HCT116 (cell line): ENCODE measurements around the gene CRYBA4. TPM values are rescaled to one million over a fixed set of nuclear protein-coding genes. Genes with fewer than 3 reads are reported as not detected.

ENCODE experiments used
- ATAC-seq: fragments of 200-7000 bp; cut with Tn5 transposase; 2 replicates; pipeline ENCODE4 v1.9.1; 2020; ENCODE audit warnings: mild to moderate bottlenecking, moderate library complexity
- BruUV-seq: library from RNA; stranded (reverse); fragments of 400-500 nt; replicated peaks from 2 replicates; lab custom pipeline; 2021; lab: Mats Ljungman, UMichigan
- CTCF ChIA-PET: fragments of 300-600 bp; sonication (Branson Sonifier 250); formaldehyde crosslinking; loops from one replicate; lab custom pipeline; 2021; ENCODE audit warnings: antibody characterized with exemption; lab: Charles Lee
- POLR2A ChIA-PET: fragments of 300-600, 350-600 bp; sonication (Branson Sonifier 250); formaldehyde crosslinking; loops from one replicate; lab custom pipeline; 2021; ENCODE audit warnings: antibody characterized with exemption; lab: Charles Lee
- RAD21 ChIA-PET, 2 experiments: fragments of 300-600 bp; sonication (Branson Sonifier 250); formaldehyde crosslinking; loops; one replicate each; lab custom pipeline; 2023; ENCODE audit warnings: low total read pairs in 2 of 2; ENCODE audit not compliant: uncharacterized antibody in 2 of 2, unreplicated experiment in 2 of 2, low non-redundant PET in 1 of 2; lab: Charles Lee
- DNase-seq: peaks from one replicate; pipeline ENCODE4 v3.0.0-alpha.2; 2010; ENCODE audit warnings: low read depth, low spot score
- H2AFZ ChIP-seq: fragments of 200-600 bp; shearing (Covaris generic), sonication (generic); 2 replicates; pipeline ENCODE4 v1.6.1; 2017; ENCODE audit warnings: low read depth, mixed run types, mixed read lengths, antibody characterized with exemption, low read length; ENCODE audit not compliant: poor library complexity, severe bottlenecking
- H3K27ac ChIP-seq: 2 replicates; pipeline ENCODE4 v1.5.1; 2012; ENCODE audit warnings: low read depth, low read length
- H3K27me3 ChIP-seq: fragments of 200-600 bp; sonication (generic); 2 replicates; pipeline ENCODE4 v1.6.1; 2016; ENCODE audit warnings: mixed run types, low read length, mixed read lengths; ENCODE audit not compliant: insufficient read depth
- H3K36me3 ChIP-seq, 2 experiments: fragments of 200-500 bp in 1 of 2; fragments of 200-600 bp in 1 of 2; sonication (Bioruptor generic) in 1 of 2; sonication (generic) in 1 of 2; 2 replicates each; pipeline versions ENCODE4 v1.5.1 to v1.6.1; 2014 to 2016; ENCODE audit warnings: low read length in 2 of 2, inconsistent platforms in 1 of 2, mixed read lengths in 1 of 2, mixed run types in 1 of 2; ENCODE audit not compliant: insufficient read depth in 2 of 2, control insufficient read depth in 1 of 2
- H3K4me1 ChIP-seq, 2 experiments: fragments of 200-600 bp in 1 of 2; sonication (generic) in 1 of 2; 2 replicates each; pipeline versions ENCODE4 v1.5.1 to v1.6.1; 2012 to 2017; ENCODE audit warnings: low read length in 2 of 2, inconsistent platforms in 1 of 2, mild to moderate bottlenecking in 1 of 2, mixed read lengths in 1 of 2, mixed run types in 1 of 2, moderate library complexity in 1 of 2; ENCODE audit not compliant: insufficient read depth in 2 of 2, control insufficient read depth in 1 of 2
- H3K4me2 ChIP-seq: fragments of 200-600 bp; sonication (generic); 2 replicates; pipeline ENCODE4 v1.6.1; 2017; ENCODE audit warnings: mixed run types, low read length, mixed read lengths
- H3K4me3 ChIP-seq, 2 experiments: fragments of 200-600 bp in 1 of 2; sonication (generic) in 1 of 2; replicated peaks in 1 of 2; 2 replicates each; pipeline ENCODE4 v1.5.1; 2011 to 2016; ENCODE audit warnings: low read length in 2 of 2, control low read depth in 1 of 2, low read depth in 1 of 2, mild to moderate bottlenecking in 1 of 2, mixed read lengths in 1 of 2, mixed run types in 1 of 2
- H3K79me2 ChIP-seq: fragments of 200-600 bp; sonication (generic); 2 replicates; pipeline ENCODE4 v1.6.1; 2017; ENCODE audit warnings: mild to moderate bottlenecking, mixed run types, low read length, moderate library complexity, mixed read lengths; ENCODE audit not compliant: insufficient read depth
- H3K9ac ChIP-seq: fragments of 200-600 bp; sonication (generic); 2 replicates; pipeline ENCODE4 v1.6.1; 2016; ENCODE audit warnings: low read length, mixed read lengths
- H3K9me2 ChIP-seq: fragments of 200-600 bp; sonication (generic), shearing (Covaris generic); 2 replicates; pipeline ENCODE4 v1.6.1; 2017; ENCODE audit warnings: mixed run types, mild to moderate bottlenecking, moderate library complexity; ENCODE audit not compliant: insufficient read depth
- H3K9me3 ChIP-seq, 2 experiments: fragments of 200-500 bp in 1 of 2; fragments of 200-600 bp in 1 of 2; sonication (Bioruptor generic) in 1 of 2; sonication (generic) in 1 of 2; 2 replicates each; pipeline ENCODE4 v1.6.1; 2014 to 2017; ENCODE audit warnings: low read length in 2 of 2, mixed read lengths in 2 of 2, inconsistent platforms in 1 of 2, low read depth in 1 of 2, mild to moderate bottlenecking in 1 of 2, mixed run types in 1 of 2, moderate library complexity in 1 of 2; ENCODE audit not compliant: control insufficient read depth in 1 of 2, insufficient read depth in 1 of 2
- H4K20me1 ChIP-seq: fragments of 200-600 bp; sonication (generic), shearing (Covaris generic); 2 replicates; pipeline ENCODE4 v1.6.1; 2017; ENCODE audit warnings: mixed run types, mild to moderate bottlenecking, moderate library complexity; ENCODE audit not compliant: insufficient read depth
- CBX3 ChIP-seq: IDR thresholded peaks from 2 replicates; pipeline ENCODE4 v1.6.1; 2012; ENCODE audit warnings: low read depth
- CEBPB ChIP-seq: IDR thresholded peaks from 2 replicates; pipeline ENCODE4 v1.6.1; 2012; ENCODE audit warnings: low read depth
- EGR1 ChIP-seq: IDR thresholded peaks from 2 replicates; pipeline ENCODE4 v1.6.1; 2012; ENCODE audit warnings: low read depth
- ELF1 ChIP-seq: IDR thresholded peaks from 2 replicates; pipeline ENCODE4 v1.6.1; 2012; ENCODE audit warnings: low read depth, borderline replicate concordance
- EZH2 ChIP-seq: fragments of 200-600 bp; sonication (generic); IDR thresholded peaks from 2 replicates; pipeline ENCODE4 v1.6.1; 2017; ENCODE audit warnings: antibody characterized with exemption, mixed run types
- EZH2phosphoT487 ChIP-seq: fragments of 200-600 bp; IDR thresholded peaks from 2 replicates; pipeline ENCODE4 v1.6.1; 2018; ENCODE audit warnings: antibody characterized with exemption, borderline replicate concordance
- FOSL1 ChIP-seq: IDR thresholded peaks from 2 replicates; pipeline ENCODE4 v1.6.1; 2012; ENCODE audit warnings: low read depth
- JUND ChIP-seq: IDR thresholded peaks from 2 replicates; pipeline ENCODE4 v1.6.1; 2012
- POLR2A ChIP-seq: IDR thresholded peaks from 2 replicates; pipeline ENCODE4 v1.7.0; 2011; ENCODE audit warnings: borderline replicate concordance; ENCODE audit not compliant: insufficient read depth, insufficient read length; ENCODE audit errors: extremely low read depth
- RAD21 ChIP-seq: IDR thresholded peaks from 2 replicates; pipeline ENCODE4 v1.6.1; 2012; ENCODE audit warnings: low read depth, mild to moderate bottlenecking
- SP1 ChIP-seq: IDR thresholded peaks from 2 replicates; pipeline ENCODE4 v1.6.1; 2012; ENCODE audit warnings: low read depth
- SRF ChIP-seq: IDR thresholded peaks from 2 replicates; pipeline ENCODE4 v1.6.1; 2012; ENCODE audit warnings: low read depth
- YY1 ChIP-seq: IDR thresholded peaks from 2 replicates; pipeline ENCODE4 v1.6.1; 2011; ENCODE audit warnings: low read length, low read depth, moderate library complexity, mild to moderate bottlenecking; ENCODE audit not compliant: insufficient replicate concordance; ENCODE audit errors: extremely low read depth
- ZFX ChIP-seq: fragments of 450-650 bp; IDR thresholded peaks from 2 replicates; pipeline ENCODE4 v1.6.1; 2017
- ZNF274 ChIP-seq: fragments of 200-500 bp; sonication (Bioruptor generic); IDR thresholded peaks from 2 replicates; pipeline ENCODE4 v1.6.1; 2014; ENCODE audit warnings: mild to moderate bottlenecking, low read depth, low read length, inconsistent platforms
- intact Hi-C: fragments of 100-400 bp; cut with micrococcal nuclease; formaldehyde crosslinking; loops from 2 replicates; pipeline ENCODE4 v1.10.0; 2022
- total RNA-seq: library from RNA; stranded (reverse); gene quantifications from one replicate; pipeline ENCODE4 v1.2.1, GENCODE V29; 2021; ENCODE audit not compliant: unreplicated experiment
- TF ChIP-seq, protein P1 (sequence below): IDR thresholded peaks from 2 replicates; pipeline ENCODE4 v1.6.1; 2012
- TF ChIP-seq, protein P2 (sequence below): IDR thresholded peaks from 2 replicates; pipeline ENCODE4 v1.6.1; 2012; ENCODE audit warnings: low read depth
- TF ChIP-seq, protein P3 (sequence below), 3 experiments: fragments of 200-600 bp in 1 of 3; sonication (generic) in 1 of 3; IDR thresholded peaks in 2 of 3; conservative IDR thresholded peaks in 1 of 3; 2 replicates each; pipeline ENCODE4 v1.5.1; 2012 to 2017; ENCODE audit warnings: low read depth in 2 of 3, low read length in 2 of 3, antibody characterized with exemption in 1 of 3, borderline replicate concordance in 1 of 3, control low read depth in 1 of 3, mild to moderate bottlenecking in 1 of 3, mixed read lengths in 1 of 3, mixed run types in 1 of 3, moderate library complexity in 1 of 3; ENCODE audit not compliant: insufficient read depth in 1 of 3

The CRYBA4 gene
- total RNA-seq, 1 experiment from 2014 or later = not detected

DNA sequence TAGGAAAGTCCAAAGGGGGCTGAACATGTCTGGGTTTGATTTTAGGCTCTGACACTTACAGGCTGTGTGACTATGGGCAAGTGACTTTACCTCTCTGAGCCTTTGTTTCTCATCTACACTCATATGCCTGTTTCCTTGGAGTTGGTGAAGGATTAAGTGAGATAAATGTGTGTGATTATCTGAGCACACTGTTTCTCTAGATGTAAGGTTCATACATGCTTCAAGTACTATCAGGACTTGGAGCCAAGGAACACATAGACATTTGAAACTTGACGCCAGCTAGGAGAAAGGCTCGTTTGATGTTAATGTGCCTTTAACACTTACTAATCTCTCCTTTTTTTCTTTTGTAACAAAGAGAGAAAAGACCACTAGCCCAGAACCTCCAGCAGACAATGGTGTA lies 13.6 kb upstream of the CRYBA4 start:
- POLR2A ChIA-PET = no interaction called here
- Histone ChIP-seq H3K4me3 (no peak overlapping the region), H3K4me1 (no peaks in the 10 kb centered on the region), H3K4me2 (no peak overlapping the region), H3K27me3 (peaks cover 15% of the 10 kb centered on the region; the same call in 1 of the 2 replicates)
- ATAC-seq = no peak
- no TSS peak for BruUV-seq
- TF ChIP-seq RAD21 (no peak), SRF (no peak)
- TF ChIP-seq, all 23 proteins: peak for 0
- ChIA-PET RAD21 (no interaction called here), CTCF (no interaction called here)
- Histone ChIP-seq H3K79me2 (no peaks in the 10 kb centered on the region), H3K9me3 (no peaks in the 10 kb centered on the region), H4K20me1 (no peaks in the 10 kb centered on the region), H2AFZ (no peak overlapping the region), H3K9me2 (no peaks in the 10 kb centered on the region), H3K36me3 (no peaks in the 10 kb centered on the region), H3K27ac (no peak overlapping the region), H3K9ac (no peak overlapping the region)
- no peak for DNase-seq
- intact Hi-C loops = no loop called here

DNA sequence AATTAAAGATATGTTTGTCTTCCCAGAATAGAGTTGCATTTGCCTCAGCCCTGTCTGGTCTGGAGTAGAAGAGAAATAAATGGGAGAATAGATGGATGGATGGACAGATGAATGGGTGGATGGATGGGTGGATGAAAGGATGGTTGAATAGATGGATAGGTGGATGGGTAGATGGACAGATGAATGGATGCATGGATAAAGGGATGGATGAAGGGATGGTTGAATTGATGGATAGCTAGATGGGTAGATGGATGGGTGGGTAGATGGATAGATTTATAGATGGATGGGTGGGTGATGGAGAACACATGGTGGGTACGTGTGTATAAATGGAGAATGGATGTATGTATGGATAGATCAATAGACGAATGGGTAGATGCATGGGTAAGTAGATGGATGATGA lies 12.5 kb upstream of the CRYBA4 start:
- H3K4me2 ChIP-seq = no peak overlapping the region
- TF ChIP-seq, protein P1, sequence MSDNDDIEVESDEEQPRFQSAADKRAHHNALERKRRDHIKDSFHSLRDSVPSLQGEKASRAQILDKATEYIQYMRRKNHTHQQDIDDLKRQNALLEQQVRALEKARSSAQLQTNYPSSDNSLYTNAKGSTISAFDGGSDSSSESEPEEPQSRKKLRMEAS = no peak
- TF ChIP-seq ELF1 (no peak), RAD21 (no peak), SRF (no peak), ZNF274 (no peak), SP1 (no peak), ZFX (no peak), EGR1 (no peak), JUND (no peak), CBX3 (no peak), YY1 (no peak), POLR2A (no peak), EZH2phosphoT487 (no peak), EZH2 (no peak), FOSL1 (no peak), CEBPB (no peak)
- TF ChIP-seq, protein P2, sequence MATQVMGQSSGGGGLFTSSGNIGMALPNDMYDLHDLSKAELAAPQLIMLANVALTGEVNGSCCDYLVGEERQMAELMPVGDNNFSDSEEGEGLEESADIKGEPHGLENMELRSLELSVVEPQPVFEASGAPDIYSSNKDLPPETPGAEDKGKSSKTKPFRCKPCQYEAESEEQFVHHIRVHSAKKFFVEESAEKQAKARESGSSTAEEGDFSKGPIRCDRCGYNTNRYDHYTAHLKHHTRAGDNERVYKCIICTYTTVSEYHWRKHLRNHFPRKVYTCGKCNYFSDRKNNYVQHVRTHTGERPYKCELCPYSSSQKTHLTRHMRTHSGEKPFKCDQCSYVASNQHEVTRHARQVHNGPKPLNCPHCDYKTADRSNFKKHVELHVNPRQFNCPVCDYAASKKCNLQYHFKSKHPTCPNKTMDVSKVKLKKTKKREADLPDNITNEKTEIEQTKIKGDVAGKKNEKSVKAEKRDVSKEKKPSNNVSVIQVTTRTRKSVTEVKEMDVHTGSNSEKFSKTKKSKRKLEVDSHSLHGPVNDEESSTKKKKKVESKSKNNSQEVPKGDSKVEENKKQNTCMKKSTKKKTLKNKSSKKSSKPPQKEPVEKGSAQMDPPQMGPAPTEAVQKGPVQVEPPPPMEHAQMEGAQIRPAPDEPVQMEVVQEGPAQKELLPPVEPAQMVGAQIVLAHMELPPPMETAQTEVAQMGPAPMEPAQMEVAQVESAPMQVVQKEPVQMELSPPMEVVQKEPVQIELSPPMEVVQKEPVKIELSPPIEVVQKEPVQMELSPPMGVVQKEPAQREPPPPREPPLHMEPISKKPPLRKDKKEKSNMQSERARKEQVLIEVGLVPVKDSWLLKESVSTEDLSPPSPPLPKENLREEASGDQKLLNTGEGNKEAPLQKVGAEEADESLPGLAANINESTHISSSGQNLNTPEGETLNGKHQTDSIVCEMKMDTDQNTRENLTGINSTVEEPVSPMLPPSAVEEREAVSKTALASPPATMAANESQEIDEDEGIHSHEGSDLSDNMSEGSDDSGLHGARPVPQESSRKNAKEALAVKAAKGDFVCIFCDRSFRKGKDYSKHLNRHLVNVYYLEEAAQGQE = no peak
- TF ChIP-seq, protein P3, sequence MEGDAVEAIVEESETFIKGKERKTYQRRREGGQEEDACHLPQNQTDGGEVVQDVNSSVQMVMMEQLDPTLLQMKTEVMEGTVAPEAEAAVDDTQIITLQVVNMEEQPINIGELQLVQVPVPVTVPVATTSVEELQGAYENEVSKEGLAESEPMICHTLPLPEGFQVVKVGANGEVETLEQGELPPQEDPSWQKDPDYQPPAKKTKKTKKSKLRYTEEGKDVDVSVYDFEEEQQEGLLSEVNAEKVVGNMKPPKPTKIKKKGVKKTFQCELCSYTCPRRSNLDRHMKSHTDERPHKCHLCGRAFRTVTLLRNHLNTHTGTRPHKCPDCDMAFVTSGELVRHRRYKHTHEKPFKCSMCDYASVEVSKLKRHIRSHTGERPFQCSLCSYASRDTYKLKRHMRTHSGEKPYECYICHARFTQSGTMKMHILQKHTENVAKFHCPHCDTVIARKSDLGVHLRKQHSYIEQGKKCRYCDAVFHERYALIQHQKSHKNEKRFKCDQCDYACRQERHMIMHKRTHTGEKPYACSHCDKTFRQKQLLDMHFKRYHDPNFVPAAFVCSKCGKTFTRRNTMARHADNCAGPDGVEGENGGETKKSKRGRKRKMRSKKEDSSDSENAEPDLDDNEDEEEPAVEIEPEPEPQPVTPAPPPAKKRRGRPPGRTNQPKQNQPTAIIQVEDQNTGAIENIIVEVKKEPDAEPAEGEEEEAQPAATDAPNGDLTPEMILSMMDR (IDR thresholded peaks at IDR 0.05 in 2 of 3, conservative IDR thresholded peaks at IDR 0.05 in 1 of 3; ENCODE audit: borderline replicate concordance in 1 of 3, insufficient read depth in 1 of 3, low read depth in 2 of 3, low read length in 2 of 3) = no peak
- no peaks in the 10 kb centered on the region for H3K9me2 ChIP-seq
- H3K4me3 ChIP-seq = no peak overlapping the region
- ChIA-PET CTCF (no interaction called here), POLR2A (no interaction called here), RAD21 (no interaction called here)
- H2AFZ ChIP-seq = no peak overlapping the region
- no peak overlapping the region for H3K27ac ChIP-seq
- no peaks in the 10 kb centered on the region for H3K9me3 ChIP-seq
- intact Hi-C loops = no loop called here
- no peak for ATAC-seq
- no TSS peak for BruUV-seq
- H3K36me3 ChIP-seq = no peaks in the 10 kb centered on the region
- H3K27me3 ChIP-seq = peaks cover 15% of the 10 kb centered on the region; the same call in 1 of the 2 replicates
- no peaks in the 10 kb centered on the region for H4K20me1 ChIP-seq
- no peaks in the 10 kb centered on the region for H3K79me2 ChIP-seq
- H3K9ac ChIP-seq = no peak overlapping the region
- DNase-seq = no peak
- no peaks in the 10 kb centered on the region for H3K4me1 ChIP-seq
